CD4-positive, alpha-beta T cell treated with Interferon alpha-2 for 1 hour (primary cell): Measurements from ENCODE around the gene OSGEP.

Experiments
- DNase-seq, 2 donors: peaks; one replicate each; pipeline ENCODE4 v3.0.0-alpha.2; 2020 to 2022

OSGEP gene

DNA sequence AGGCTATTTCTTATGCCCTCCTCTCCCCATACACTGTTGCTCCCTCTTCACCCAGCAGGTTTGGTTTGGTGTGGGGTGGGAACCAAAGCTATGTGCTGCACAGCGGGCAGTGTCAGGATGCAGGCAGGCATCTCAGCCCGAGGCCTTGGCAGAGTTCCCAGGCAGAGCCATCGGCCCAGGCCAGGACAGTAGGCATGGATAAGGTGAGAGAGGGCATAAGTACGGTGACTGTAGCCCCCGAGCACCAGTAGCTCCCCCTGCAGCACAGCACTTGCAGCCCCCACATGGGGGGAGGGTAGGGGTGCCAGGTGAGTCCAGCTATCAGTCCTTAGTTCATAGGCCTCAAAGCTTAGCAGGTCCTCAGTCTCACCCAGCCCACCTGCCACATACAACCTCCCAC, 25.8 kb downstream of the OSGEP start:
- no peak for DNase-seq

DNA sequence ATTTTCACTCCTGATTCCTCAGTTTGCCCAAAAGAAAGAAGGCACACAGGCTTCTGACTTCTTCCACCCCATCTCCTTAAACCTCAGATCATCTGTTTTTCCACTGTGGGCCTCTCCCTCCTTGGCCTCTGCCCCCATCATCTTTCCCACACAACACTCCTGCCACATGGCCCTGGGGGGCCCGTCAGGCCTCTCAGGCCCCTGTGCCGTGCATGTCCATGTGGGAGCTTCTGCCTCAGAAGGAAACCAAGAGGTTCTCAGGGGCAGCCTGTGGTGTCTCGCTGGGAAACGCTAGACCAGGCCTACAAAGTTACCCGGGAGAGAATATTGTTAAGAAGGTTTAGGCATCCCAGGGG, 26.6 kb downstream of the OSGEP start:
- DNase-seq = no peak

DNA sequence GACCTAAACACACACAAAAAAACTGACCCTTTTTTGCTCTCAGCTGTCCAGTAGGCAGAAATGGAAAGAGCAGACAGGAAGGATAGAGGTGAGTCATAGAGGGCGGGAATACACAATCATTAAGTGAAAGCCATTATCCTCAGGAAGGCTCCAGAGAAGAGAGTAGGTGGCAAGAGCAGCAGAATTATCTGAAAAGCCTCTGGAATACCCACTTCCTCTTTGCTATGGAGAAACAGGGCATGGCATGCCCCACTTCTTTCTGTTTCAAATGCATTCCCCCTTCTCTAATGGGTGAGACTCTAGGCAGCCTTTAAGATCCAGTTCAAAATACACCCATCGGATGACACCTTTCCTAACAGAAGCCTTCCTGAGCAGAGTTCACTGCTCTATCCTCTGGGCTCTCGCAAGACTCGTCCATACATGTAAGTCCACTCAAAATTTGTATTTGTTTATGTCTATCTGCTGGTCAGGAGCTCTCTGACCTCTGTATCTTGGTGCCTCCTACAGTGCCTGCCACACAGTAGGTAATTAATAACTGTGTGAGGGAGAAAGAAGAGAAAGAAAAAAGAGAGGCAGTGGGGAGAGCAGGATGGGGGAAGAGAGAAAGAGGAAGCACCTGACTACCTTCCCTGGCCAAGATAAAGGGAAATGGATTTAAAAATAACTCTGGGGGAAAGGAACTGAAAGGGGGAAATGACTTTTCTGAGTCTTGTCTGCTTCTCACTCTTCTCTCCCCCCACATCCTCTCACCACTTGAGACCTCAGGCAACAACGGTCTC, 27.2 kb downstream of the OSGEP start:
- no peak for DNase-seq

DNA sequence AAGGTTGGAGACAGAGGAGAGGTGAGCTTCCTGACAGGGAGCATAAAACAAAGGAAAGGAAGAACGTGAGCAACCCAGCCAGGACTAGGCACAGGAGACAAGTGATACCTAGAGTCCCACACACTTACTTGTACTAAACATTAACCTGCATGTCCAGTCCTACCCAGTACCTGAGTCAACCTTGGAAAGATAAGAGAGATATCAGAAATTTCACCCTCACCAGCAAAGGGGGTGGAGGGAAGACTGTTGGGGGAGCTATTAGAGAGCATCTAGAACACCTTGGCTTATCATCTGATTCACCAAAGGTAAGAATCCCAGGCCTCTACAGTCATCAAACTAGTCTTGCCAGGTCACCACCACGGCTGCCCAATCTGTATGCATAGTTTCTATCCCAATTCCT, 29.8 kb downstream of the OSGEP start:
- DNase-seq = no peak

DNA sequence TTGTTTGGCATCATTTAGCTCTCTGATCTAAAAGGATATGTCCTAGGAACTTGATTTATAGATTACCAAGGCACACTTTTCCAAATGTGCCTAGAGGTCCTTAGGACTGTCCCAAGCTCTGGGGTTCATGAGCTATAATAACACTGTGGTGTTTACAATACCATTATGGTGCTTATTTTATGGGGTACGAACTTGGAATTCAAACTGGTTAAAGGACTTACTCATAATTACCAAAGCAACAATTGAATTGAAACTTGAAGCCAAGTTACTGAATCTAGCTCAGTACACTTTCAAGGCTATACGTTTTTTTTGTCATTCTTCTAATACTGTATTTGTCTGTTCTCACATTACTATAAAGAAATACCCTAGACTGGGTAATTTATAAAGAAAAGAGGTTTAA, 31.7 kb downstream of the OSGEP start:
- DNase-seq = no peak

DNA sequence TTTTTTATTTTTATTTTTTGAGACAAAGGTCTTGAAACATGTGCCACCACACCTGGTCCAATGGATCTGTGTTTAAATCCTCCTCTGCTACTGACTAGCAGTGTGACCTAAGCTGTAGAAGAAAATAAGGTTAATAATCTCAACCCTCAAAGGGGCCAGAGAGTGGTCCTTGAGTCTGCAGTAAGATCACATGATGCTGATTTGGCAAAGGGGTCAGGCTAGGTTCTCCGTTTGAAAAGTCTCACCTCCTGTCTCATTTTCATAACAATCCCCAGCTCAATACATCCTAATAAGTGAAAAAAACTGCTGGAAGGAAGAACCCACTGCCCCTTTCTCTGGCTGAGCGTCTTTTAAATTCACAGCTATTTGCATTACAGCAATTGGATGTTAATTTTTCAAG, 33.3 kb downstream of the OSGEP start:
- DNase-seq = no peak

DNA sequence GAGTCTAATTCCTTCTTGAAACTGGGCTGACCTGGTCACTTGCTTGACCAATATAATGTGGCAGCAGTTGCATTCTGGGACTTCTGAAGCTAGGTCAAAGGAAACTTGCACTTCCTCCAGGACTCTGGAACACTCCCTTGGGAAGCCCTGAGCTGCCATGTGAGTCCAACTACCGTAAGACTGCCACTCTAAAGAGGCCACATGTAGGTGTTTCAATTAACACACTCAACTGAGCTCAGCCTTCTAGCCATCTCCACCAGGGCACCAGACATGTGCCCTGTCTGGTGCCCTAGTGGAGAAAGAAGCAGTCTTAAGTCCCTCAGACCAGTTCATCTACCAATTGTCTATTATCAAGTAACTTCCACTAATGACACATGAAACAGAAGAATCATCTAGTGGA, 35.2 kb downstream of the OSGEP start:
- no peak for DNase-seq

DNA sequence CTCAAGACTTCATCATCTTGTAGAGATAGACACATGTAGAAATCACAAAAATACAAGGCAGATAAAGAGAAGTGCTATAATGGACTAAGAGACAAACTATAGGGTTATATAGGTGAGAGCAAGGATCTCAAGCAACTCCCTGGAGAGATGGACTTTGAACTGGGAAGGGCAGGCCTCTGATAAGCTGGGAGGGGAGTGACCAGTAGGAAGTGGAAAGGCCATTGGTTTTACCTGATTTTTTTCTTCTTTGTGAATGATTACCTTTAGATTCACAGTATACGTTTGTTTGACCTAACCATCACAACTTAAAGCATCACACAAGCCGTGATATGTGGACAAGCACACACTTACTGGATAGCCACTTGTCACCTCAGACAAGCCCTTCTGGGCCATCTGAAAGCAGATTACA, 36.1 kb downstream of the OSGEP start:
- no peak for DNase-seq

DNA sequence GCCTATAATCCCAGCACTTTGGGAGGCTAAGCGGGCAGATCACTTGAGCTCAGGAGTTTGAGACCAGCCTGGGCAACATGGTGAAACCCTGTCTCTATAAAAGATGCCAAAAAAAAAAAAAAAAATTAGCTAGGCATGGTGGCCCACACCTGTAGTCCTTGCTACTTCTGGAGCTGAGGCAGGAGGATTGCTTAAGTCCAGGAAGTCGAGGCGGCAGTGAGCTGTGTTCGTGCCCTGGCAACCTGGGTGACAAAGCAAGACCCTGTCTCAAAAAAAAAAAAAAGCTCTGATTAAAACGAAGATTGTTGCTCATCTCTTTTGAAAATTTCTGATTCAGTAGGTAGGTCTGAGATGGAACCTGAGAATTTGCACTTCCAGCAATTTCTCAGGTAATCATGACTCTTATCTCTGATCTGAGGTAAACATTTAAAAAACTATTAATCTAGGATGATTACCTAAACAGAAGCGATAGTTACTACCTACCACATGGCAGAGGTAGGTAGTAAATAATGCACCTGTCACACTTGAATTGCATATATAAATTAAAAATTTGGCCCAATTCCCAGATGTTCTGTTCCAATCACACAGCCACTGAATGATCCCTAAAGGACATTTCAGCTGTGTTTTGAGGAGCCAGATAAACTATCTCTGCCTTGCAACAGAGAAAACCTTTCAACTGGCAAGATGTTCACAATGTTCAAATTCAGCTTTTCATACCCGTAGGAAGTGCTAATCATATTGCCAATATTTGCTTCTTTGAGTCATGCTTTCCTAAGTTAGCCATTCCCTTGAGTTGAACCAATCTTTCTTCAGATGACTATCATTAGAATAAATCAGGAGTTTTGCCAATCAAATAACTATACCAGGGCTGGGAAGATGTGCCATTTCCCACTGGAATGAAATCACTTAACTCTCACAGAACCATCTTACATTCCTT, 37.1 kb downstream of the OSGEP start:
- no peak for DNase-seq

DNA sequence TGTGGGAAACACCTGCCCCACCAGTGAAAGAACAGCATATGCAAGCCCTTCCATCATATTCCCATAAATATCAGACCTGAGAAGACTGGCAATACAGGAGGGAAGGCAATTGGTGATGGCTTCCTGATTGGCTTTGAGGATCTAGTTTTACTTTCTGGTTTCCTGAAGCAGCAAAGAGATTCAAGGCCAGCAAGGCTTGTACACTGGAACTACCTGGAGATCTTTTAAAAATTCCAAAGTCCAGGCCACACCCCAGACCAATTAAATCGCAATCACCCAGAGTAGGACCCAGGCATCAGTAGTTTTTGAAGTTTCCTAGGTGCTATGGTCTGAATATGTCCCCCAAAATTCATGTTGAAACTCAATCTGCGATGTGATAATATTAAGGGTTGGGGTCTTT, 38.4 kb downstream of the OSGEP start:
- DNase-seq = no peak

DNA sequence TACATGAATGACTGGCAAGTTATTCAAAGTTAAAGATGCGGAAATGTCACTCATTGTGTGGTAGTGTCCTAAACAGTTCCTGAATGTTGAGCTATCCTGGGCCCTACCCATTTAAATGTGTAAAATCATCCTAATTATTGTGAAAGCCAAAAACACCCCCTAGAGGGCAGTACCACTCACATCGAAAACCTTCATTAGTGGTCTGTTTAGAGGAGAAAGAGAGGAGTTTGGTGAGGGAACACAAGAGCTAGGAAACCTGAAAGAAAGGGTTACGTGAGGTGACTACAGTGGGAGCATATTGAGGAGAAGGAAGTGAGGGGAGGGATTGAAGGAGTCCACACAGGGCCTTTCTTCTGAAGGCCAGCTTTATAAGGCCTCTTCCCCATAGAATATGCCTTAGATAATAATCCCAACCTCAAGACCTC, 38.8 kb downstream of the OSGEP start:
- peak; percentile 40 to 72 for DNase-seq

DNA sequence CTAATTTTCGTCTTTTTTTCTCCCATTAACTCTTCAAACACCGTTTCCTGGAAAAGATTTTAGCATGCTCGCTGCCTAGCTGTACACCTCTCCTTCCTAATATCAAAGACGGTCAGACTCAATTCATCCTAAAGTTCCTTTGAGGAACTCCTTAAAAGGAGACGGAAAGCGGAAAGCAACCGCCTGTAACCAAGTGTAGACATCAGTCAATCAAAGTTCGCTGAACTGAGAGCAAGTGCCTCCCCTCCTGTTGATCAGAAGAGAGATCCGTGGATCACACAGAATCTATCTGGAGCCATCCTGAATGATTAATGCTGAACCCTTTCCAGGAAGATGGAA, 40.9 kb downstream of the OSGEP start:
- peak in 1 of 2 donors; percentile 50 for DNase-seq

DNA sequence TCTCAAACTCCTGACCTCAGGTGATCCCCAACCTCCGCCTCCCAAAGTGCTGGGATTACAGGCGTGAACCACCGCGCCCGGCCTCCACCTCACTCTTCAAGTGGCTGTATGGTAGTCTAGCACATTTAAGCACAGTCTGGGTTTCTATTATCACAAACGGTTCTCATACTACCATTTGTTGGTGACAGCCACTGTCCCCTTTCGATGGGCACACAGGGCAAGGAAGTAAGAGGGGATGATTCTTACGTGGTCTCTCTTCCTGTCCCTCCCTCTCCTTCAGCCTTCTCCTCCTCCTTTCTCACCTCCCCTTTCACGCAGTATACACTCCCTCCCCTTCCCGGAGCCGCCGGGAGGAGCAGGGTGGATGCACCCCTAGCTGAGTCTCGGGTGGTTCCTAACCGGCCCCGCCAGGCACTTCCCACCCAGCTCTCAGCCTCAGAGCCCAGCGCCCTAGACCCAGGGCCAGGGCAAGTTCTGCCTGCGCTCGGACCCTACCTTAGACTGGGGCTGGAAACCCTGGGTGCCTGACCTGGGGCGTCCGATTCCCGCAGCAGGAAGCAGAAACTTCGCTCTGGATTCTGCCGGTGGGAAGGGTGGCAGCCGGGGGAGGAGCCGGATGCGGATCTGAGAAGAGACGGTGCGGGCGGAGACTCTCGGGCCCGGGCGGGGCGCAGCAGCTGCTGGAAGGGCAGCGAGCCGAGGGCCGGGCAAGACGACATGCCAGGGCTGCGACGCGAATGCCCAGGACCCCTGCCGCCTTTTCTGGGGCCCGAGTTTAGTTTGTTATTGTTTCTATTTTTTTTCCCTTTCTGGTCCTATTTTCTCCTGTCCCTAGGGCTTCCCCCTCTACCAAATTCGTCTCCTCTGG, 41.5 kb downstream of the OSGEP start, which contains the start of gene TEP1:
Gene TEP1 (minus strand): TSS at position 626 of the 868 bp plus-strand sequence. CDS start 5,062 bp downstream, outside the sequence.
- DNase-seq = peak; percentile 62 to 73

DNA sequence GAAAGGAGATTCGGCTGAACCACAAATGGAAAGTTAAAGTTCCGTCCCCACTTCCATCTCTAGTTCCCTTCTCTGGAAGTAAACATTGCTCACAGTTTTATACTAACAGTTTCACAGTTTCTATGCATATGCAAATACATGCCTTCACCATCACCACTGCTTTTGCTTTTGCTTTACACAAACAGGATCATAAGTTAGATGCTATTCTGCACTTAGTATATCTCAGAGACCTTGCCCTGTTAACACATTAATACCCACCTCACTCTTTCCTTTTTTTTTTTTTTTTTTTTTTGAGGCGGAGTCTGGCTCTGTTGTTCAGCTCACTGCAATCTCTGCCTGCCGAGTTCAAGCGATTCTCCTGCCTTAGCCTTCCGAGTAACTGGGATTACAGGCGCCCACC, 42.2 kb downstream of the OSGEP start:
- DNase-seq = peak in 1 of 2 donors; percentile 50

DNA sequence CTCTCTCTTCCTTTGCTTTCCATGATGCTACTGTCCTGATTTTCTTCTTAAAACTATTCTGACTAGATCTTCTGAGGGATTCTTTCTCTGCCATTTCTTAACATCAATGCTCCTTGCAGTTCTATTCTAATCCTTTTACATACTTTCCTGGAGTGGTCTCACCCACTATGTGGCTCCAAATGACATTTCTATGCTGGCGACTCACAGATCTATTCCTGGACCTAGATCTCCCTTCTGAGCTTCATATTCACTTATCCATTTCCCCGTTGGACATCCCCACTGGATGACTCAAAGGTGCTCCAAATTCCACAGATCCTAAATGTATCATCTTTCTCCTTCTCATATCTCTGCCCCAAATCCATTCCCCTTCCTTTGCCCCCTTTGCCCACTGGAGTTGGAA, 45.4 kb downstream of the OSGEP start:
- DNase-seq = no peak

DNA sequence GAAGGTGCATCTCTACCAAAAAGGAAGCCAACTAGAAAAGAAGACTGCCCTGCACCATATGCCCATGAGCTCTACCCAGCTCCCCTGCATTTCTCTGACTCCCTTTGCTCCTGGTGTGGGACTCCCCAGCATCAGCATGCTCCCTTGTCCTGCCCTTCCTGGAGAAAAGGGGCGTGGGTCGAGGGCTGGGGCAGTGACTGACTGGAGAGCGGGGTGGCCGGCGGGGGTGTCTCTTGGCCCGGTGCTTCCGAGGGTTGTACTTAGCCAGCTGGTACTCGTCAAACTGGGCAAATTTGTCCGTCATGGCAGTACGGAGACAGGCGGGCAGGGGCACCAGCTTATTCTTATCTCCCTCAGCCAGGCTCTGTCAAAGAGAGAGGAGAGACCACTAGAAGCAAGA, 51.1 kb downstream of the OSGEP start:
- DNase-seq = no peak

DNA sequence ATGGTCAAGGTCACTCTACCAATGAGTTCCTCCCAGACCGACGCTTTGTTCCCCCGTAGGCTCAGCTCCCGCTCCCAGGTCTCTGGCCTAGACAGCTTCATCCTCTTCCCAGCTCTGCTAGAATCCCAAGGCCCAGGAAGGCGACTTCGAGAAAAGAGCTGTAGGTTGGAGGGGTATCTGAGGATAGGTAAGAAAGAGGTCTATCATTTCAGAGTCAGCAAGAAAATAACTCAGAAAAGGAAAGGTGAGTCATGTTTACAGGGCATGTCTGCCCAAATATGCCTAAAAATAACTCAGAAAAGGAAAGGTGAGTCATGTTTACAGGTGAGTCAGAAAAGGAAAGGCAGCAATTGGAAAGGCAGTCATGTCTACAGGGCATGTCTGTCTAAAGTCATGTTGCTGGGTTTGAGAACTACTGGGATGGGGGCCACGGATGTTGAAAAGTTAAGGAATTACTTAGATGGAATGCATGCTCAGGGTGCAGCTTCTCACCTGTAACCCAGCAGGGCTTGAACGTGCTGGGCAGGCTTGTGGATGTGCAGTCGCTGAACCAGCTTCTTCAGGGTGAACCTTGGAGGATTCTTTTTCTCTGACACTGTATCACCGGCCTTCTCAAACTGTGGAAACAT, 53.5 kb downstream of the OSGEP start:
- DNase-seq = no peak

DNA sequence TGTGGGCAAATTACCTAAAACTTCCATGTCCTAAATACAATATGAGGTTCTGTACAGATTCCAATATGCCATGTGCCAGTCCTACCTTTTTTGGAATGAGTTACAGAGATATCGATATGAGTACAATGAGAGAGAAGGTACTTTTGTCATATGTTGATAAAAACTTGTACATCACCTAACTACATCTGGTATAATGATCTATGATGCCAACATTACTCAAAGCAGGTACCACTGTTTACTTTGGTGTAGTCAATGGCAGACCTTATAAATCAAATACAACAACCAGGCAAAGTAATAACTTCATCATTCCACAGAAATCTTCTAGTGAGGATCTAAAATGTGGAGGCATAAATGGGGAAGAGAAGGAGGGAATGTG, 54.0 kb downstream of the OSGEP start:
- no peak for DNase-seq

DNA sequence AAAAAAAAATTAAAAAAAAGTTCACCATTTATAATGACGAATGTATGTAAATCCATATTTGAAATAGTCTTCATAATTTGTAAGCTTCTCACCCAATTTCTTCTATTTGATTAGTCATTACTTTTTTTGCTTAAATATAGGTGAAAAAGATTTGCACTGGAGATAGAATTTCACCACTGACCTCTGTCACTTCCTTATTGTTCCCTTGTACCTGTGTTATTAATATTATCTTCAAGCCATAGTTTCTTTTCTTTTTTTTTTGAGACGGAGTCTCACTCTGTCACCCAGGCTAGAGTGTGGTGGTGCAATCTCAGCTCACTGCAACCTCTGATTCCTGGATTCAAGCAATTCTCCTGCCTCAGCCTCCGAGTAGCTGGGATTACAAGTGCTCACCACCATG, 57.1 kb downstream of the OSGEP start:
- DNase-seq = no peak
